ENCODE data around the gene TOMM34. TPM values are rescaled to one million over a fixed set of nuclear protein-coding genes. Genes with fewer than 3 reads are reported as not detected.
A peak's percentile ranks its signal among the peaks of the same experiment; 100 is the strongest.

TOMM34 gene
- total and polyA plus RNA-seq, 2 of the 13 experiments (the other 11 are each of a cell fraction or from before 2014, with no cell fraction given), result 36.2 to 52.0 TPM

GRCh38 chr20:44896583-44896982 is 63.6 kb downstream of the TOMM34 start (continued):
- TF ChIP-seq NR2F6 (IDR thresholded peaks at IDR 0.05) (no peak), NR2F6 (CRISPR knock-in tag; IDR thresholded peaks at IDR 0.05) (peak; percentile 60; the same call in 1 of the 2 replicates), SMAD3 (CRISPR knock-in tag; IDR thresholded peaks at IDR 0.05) (0 out of 2 replicates have a peak, but pooled peaks have one; percentile 42), ATM (IDR thresholded peaks at IDR 0.05; ENCODE audit: borderline replicate concordance) (peak; percentile 69; the same call in 1 of the 2 replicates), KLF13 (CRISPR knock-in tag; IDR thresholded peaks at IDR 0.05) (no peak), ZNF280D (CRISPR knock-in tag; IDR thresholded peaks at IDR 0.05) (0 out of 2 replicates have a peak, but pooled peaks have one; percentile 20), GMEB2 (CRISPR knock-in tag; IDR thresholded peaks at IDR 0.05; ENCODE audit: low read depth) (no peak), CEBPB (IDR thresholded peaks at IDR 0.05; ENCODE audit: borderline replicate concordance, low read depth, low read length) (peak; percentile 89), CENPX (CRISPR knock-in tag; IDR thresholded peaks at IDR 0.05) (no peak), ESRRA (CRISPR knock-in tag; IDR thresholded peaks at IDR 0.05; ENCODE audit: low read depth) (no peak), BORCS8-MEF2B (CRISPR knock-in tag; IDR thresholded peaks at IDR 0.05) (no peak), MIXL1 (CRISPR knock-in tag; IDR thresholded peaks at IDR 0.05) (peak; percentile 89; the same call in 1 of the 2 replicates), SAP130 (CRISPR knock-in tag; IDR thresholded peaks at IDR 0.05; ENCODE audit: low read depth) (peak; percentile 79), ZNF572 (CRISPR knock-in tag; IDR thresholded peaks at IDR 0.05) (no peak), CREM (IDR thresholded peaks at IDR 0.05) (no peak), CREM (CRISPR knock-in tag; IDR thresholded peaks at IDR 0.05) (no peak), RNF2 (conservative IDR thresholded peaks at IDR 0.05; ENCODE audit: low read depth) (no peak), ZNF552 (CRISPR knock-in tag; IDR thresholded peaks at IDR 0.05; ENCODE audit: borderline replicate concordance) (no peak), DMTF1 (CRISPR knock-in tag; IDR thresholded peaks at IDR 0.05) (no peak), FOXO1 (CRISPR knock-in tag; IDR thresholded peaks at IDR 0.05) (peak; percentile 51; the same call in 1 of the 2 replicates), POLR2G (IDR thresholded peaks at IDR 0.05; ENCODE audit: low read depth, low read length) (no peak), DNMT1 (CRISPR knock-in tag; IDR thresholded peaks at IDR 0.05) (no peak), ZBTB21 (CRISPR knock-in tag; IDR thresholded peaks at IDR 0.05) (no peak), ZFYVE20 (CRISPR knock-in tag; IDR thresholded peaks at IDR 0.05; ENCODE audit: borderline replicate concordance, low read depth) (no peak), RFX3 (CRISPR knock-in tag; IDR thresholded peaks at IDR 0.05) (no peak)
- TF ChIP-seq, protein P1, sequence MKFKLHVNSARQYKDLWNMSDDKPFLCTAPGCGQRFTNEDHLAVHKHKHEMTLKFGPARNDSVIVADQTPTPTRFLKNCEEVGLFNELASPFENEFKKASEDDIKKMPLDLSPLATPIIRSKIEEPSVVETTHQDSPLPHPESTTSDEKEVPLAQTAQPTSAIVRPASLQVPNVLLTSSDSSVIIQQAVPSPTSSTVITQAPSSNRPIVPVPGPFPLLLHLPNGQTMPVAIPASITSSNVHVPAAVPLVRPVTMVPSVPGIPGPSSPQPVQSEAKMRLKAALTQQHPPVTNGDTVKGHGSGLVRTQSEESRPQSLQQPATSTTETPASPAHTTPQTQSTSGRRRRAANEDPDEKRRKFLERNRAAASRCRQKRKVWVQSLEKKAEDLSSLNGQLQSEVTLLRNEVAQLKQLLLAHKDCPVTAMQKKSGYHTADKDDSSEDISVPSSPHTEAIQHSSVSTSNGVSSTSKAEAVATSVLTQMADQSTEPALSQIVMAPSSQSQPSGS (CRISPR knock-in tag; IDR thresholded peaks at IDR 0.05), result 0 out of 2 replicates have a peak, but pooled peaks have one; percentile 36
